ENCODE data around the gene COL28A1. TPM values are rescaled to one million over a fixed set of nuclear protein-coding genes. Genes with fewer than 3 reads are reported as not detected.

Gene COL28A1
- total RNA-seq, result 0.16 and 0.38 TPM in 2 replicates

GRCh38 chr7:7535691-7536090 is at the start of gene COL28A1:
Gene COL28A1, minus strand, starts transcription at chr7:7535873. Its CDS starts 2,998 bp downstream, at chr7:7532875.

GRCh38 chr7:7566651-7567611 is 31.3 kb upstream of the COL28A1 start, which contains the start of gene MIOS:
Gene MIOS, plus strand, starts transcription at chr7:7566884. Its CDS starts 5,592 bp downstream, at chr7:7572476.

Other genes starting within 250 kb of the COL28A1 start
- 28.3 and 41.2 TPM in 2 replicates for gene MIOS, start 31.0 kb upstream of the COL28A1 start, total RNA-seq
- gene UMAD1, start 104.9 kb upstream of the COL28A1 start, total RNA-seq, result 7.6 and 7.8 TPM in 2 replicates
- gene RPA3, start 182.7 kb upstream of the COL28A1 start, total RNA-seq, result 13.1 and 25.7 TPM in 2 replicates